ENCODE results near the gene KAT6B.
"Not testable (repeated sequence)": the region's sequence is repeated elsewhere in the genome, so short reads cannot be mapped to it uniquely, and the experiment has no call there.

KAT6B gene

GRCh38 chr10:74917481-74918077 lies 91.2 kb downstream of the KAT6B start:
- DNase-seq (ENCODE audit: low spot score): no peak

GRCh38 chr10:74919671-74920070 lies 93.3 kb downstream of the KAT6B start:
- no peak for DNase-seq (ENCODE audit: low spot score)

GRCh38 chr10:74921070-74921469 lies 94.7 kb downstream of the KAT6B start:
- not testable (repeated sequence) for DNase-seq (ENCODE audit: low spot score)

- no peak for DNase-seq (ENCODE audit: low spot score)
These were observed 95.3 kb downstream of the KAT6B start for GRCh38 chr10:74921744-74922143.

- DNase-seq (ENCODE audit: low spot score): no peak
These were observed 96.5 kb downstream of the KAT6B start for GRCh38 chr10:74922921-74923320.

GRCh38 chr10:74923556-74923955 lies 97.2 kb downstream of the KAT6B start:
- DNase-seq (ENCODE audit: low spot score): no peak

- no peak for DNase-seq (ENCODE audit: low spot score)
These were observed 98.0 kb downstream of the KAT6B start for GRCh38 chr10:74924251-74924963.

GRCh38 chr10:74925291-74925690 lies 98.9 kb downstream of the KAT6B start:
- no peak for DNase-seq (ENCODE audit: low spot score)

GRCh38 chr10:74925708-74926107 lies 99.3 kb downstream of the KAT6B start:
- DNase-seq (ENCODE audit: low spot score): no peak

- no peak for DNase-seq (ENCODE audit: low spot score)
These were observed 100.6 kb downstream of the KAT6B start for GRCh38 chr10:74926791-74927585.

- DNase-seq (ENCODE audit: low spot score): no peak
These were observed 101.3 kb downstream of the KAT6B start for GRCh38 chr10:74927701-74928100.

GRCh38 chr10:74928742-74929191 lies 102.4 kb downstream of the KAT6B start:
- no peak for DNase-seq (ENCODE audit: low spot score)

- DNase-seq (ENCODE audit: low spot score): no peak
These were observed 102.8 kb downstream of the KAT6B start for GRCh38 chr10:74929197-74929596.

- DNase-seq (ENCODE audit: low spot score): no peak
These were observed 104.6 kb downstream of the KAT6B start for GRCh38 chr10:74930965-74931364.

GRCh38 chr10:74932648-74933047 lies 106.2 kb downstream of the KAT6B start:
- DNase-seq (ENCODE audit: low spot score): no peak

- no peak for DNase-seq (ENCODE audit: low spot score)
These were observed 107.9 kb downstream of the KAT6B start for GRCh38 chr10:74934100-74934812.

- DNase-seq (ENCODE audit: low spot score): no peak
These were observed 110.3 kb downstream of the KAT6B start for GRCh38 chr10:74936577-74937265.

- DNase-seq (ENCODE audit: low spot score): no peak
These were observed 111.0 kb downstream of the KAT6B start for GRCh38 chr10:74937266-74937856.

- no peak for DNase-seq (ENCODE audit: low spot score)
These were observed 117.8 kb downstream of the KAT6B start for GRCh38 chr10:74944205-74944604.

GRCh38 chr10:74947781-74948401 lies 121.5 kb downstream of the KAT6B start:
- no peak for DNase-seq (ENCODE audit: low spot score)

All from SK-N-DZ (cell line).